K562 (cell line): ENCODE results near the gene CPSF2. TPM values are rescaled to one million over a fixed set of nuclear protein-coding genes. Genes with fewer than 3 reads are reported as not detected.
A peak's percentile ranks its signal among the peaks of the same experiment; 100 is the strongest.

Source experiments
- ARHGAP35 ChIP-seq: fragments of 450-650 bp; IDR thresholded peaks from 2 replicates; pipeline ENCODE4 v1.6.1; 2018; ENCODE audit not compliant: partially characterized antibody
- CAMTA2 ChIP-seq: fragments of 250-450 bp; sonication (Bioruptor Pico); conservative IDR thresholded peaks from 2 replicates; pipeline ENCODE4 v1.5.1; 2022
- E2F8 ChIP-seq: fragments of 450-650 bp; IDR thresholded peaks from 2 replicates; pipeline ENCODE4 v1.7.1; 2018; ENCODE audit warnings: mild to moderate bottlenecking, low read depth; ENCODE audit not compliant: partially characterized antibody
- HMGXB4 ChIP-seq: sonication (generic); formaldehyde crosslinking; IDR thresholded peaks from 2 replicates; pipeline ENCODE4 v1.8.1; 2023; ENCODE audit warnings: mild to moderate bottlenecking, missing genetic modification reagents
- ID3 ChIP-seq, 2 experiments: fragments of 250-450 bp in 1 of 2; fragments of 450-650 bp in 1 of 2; sonication (Bioruptor Pico) in 1 of 2; IDR thresholded peaks; 2 replicates each; pipeline versions ENCODE4 v1.6.1 to v1.8.0; 2016 to 2021; ENCODE audit warnings: mild to moderate bottlenecking in 2 of 2, moderate library complexity in 2 of 2, missing compliant biosample characterization in 1 of 2, missing genetic modification characterization in 1 of 2
- ILF3 ChIP-seq: fragments of 450-650 bp; IDR thresholded peaks from 2 replicates; pipeline ENCODE4 v1.6.1; 2018; ENCODE audit warnings: antibody characterized with exemption, mild to moderate bottlenecking, moderate library complexity, borderline replicate concordance
- KHSRP ChIP-seq: fragments of 450-650 bp; IDR thresholded peaks from 2 replicates; pipeline ENCODE4 v1.6.1; 2017
- MITF ChIP-seq: IDR thresholded peaks from 2 replicates; pipeline ENCODE4 v1.6.1; 2014; ENCODE audit warnings: antibody characterized with exemption
- MYC ChIP-seq, 2 experiments: fragments of 250-450 bp in 1 of 2; sonication (Bioruptor Pico) in 1 of 2; IDR thresholded peaks; 2 replicates each; pipeline versions ENCODE4 v1.5.1 to v1.6.1; 2012 to 2021; ENCODE audit warnings: low read depth in 2 of 2, borderline replicate concordance in 1 of 2, improper control_type of control experiment in 1 of 2, low read length in 1 of 2, mild to moderate bottlenecking in 1 of 2, moderate library complexity in 1 of 2
- MYNN ChIP-seq, 2 experiments: sonication (generic); formaldehyde crosslinking in 1 of 2; IDR thresholded peaks; 2 replicates each; pipeline versions ENCODE4 v1.5.0 to v1.6.1; 2016 to 2020; ENCODE audit warnings: antibody characterized with exemption in 1 of 2, missing genetic modification reagents in 1 of 2
- PCBP1 ChIP-seq: fragments of 200-400 bp; formaldehyde crosslinking; IDR thresholded peaks from 2 replicates; pipeline ENCODE4 v1.6.1; 2018; ENCODE audit warnings: mild to moderate bottlenecking, low read depth, low read length; ENCODE audit not compliant: poor library complexity, severe bottlenecking
- PPARD ChIP-seq: fragments of 250-450 bp; sonication (Bioruptor Pico); IDR thresholded peaks from 2 replicates; pipeline ENCODE4 v1.8.0; 2022; ENCODE audit warnings: inconsistent platforms, mild to moderate bottlenecking, moderate library complexity
- RBM39 ChIP-seq: fragments of 200-400 bp; formaldehyde crosslinking; optimal IDR thresholded peaks from 2 replicates; pipeline ENCODE3; 2018; ENCODE audit warnings: low read depth, low read length
- SAP30 ChIP-seq: fragments of 200-600 bp; sonication (generic); IDR thresholded peaks from 2 replicates; pipeline ENCODE4 v1.6.1; 2012; ENCODE audit warnings: borderline replicate concordance, low read depth, mild to moderate bottlenecking, moderate library complexity, low read length, control low read depth, inconsistent platforms; ENCODE audit not compliant: insufficient read depth, poor library complexity, severe bottlenecking
- SMARCA5 ChIP-seq: fragments of 450-650 bp; IDR thresholded peaks from 2 replicates; pipeline ENCODE4 v1.6.1; 2016
- TAL1 ChIP-seq: fragments of 450-650 bp; IDR thresholded peaks from 2 replicates; pipeline ENCODE4 v1.6.1; 2016; ENCODE audit warnings: mild to moderate bottlenecking
- U2AF2 ChIP-seq: fragments of 200-400 bp; formaldehyde crosslinking; optimal IDR thresholded peaks from 2 replicates; pipeline ENCODE3; 2017; ENCODE audit warnings: low read depth, mild to moderate bottlenecking, low read length
- ZBTB7A ChIP-seq: IDR thresholded peaks from 2 replicates; pipeline ENCODE4 v1.6.1; 2011; ENCODE audit warnings: low read depth, mild to moderate bottlenecking, low read length, moderate library complexity, borderline replicate concordance; ENCODE audit not compliant: control insufficient read depth
- ZFP36 ChIP-seq: fragments of 150-350 bp; IDR thresholded peaks from 2 replicates; pipeline ENCODE4 v1.6.1; 2018; ENCODE audit warnings: low read length, low read depth; ENCODE audit not compliant: partially characterized antibody
- ZNF707 ChIP-seq: fragments of 250-450 bp; sonication (Bioruptor Pico); conservative IDR thresholded peaks from 2 replicates; pipeline ENCODE4 v1.8.0; 2022; ENCODE audit warnings: inconsistent platforms, mild to moderate bottlenecking, moderate library complexity
- ZSCAN32 ChIP-seq: fragments of 450-650 bp; formaldehyde crosslinking; IDR thresholded peaks from 2 replicates; pipeline ENCODE4 v1.4.0; 2020; ENCODE audit warnings: mild to moderate bottlenecking, moderate library complexity
- polyA plus RNA-seq, 8 experiments: library from polyadenylated mRNA; depleted of rRNA in 4 of 8; stranded (reverse) in 5 of 8; unstranded in 3 of 8; fragments of >200 nt; fragmentation: Nextera tagmentation in 2 of 8; fragmentation: Illumina TruSeq in 1 of 8; extraction: Ambion mirVana in 2 of 8; extraction: Trizol in 1 of 8; gene quantifications; 2 replicates each; pipeline versions ENCODE4 v1.2.1 to v1.2.3, GENCODE V29; 2011 to 2014; ENCODE audit warnings: inconsistent platforms in 1 of 8, missing spikeins in 1 of 8
- total RNA-seq, 7 experiments: library from RNA; depleted of rRNA in 6 of 7; stranded (reverse); fragments of >200 nt in 6 of 7; fragmentation: Illumina TruSeq in 2 of 7; extraction: Trizol in 2 of 7; gene quantifications; 2 replicates each; pipeline versions ENCODE4 v1.2.1 to v1.2.3, GENCODE V29; 2011 to 2021; ENCODE audit warnings: low replicate concordance in 1 of 7

CPSF2 gene
- total and polyA plus RNA-seq, 9 of the 15 experiments (the other 6 are each of a cell fraction or from before 2014, with no cell fraction given), result 20.8 to 71.3 (median 49.0) TPM

- TF ChIP-seq MYNN (IDR thresholded peaks at IDR 0.05) (no peak), MYNN (CRISPR knock-in tag; IDR thresholded peaks at IDR 0.05) (no peak), ID3 (CRISPR knock-in tag; IDR thresholded peaks at IDR 0.05) (no peak), ID3 (tag; IDR thresholded peaks at IDR 0.05) (no peak), SAP30 (peak; percentile 72), KHSRP (no peak), ZNF707 (CRISPR knock-in tag) (no peak), ARHGAP35 (no peak), SMARCA5 (no peak), HMGXB4 (CRISPR knock-in tag) (no peak; the same call in 1 of the 2 replicates), ZBTB7A (no peak), MYC (IDR thresholded peaks at IDR 0.05; ENCODE audit: low read depth, low read length) (no peak), MYC (CRISPR knock-in tag; IDR thresholded peaks at IDR 0.05; ENCODE audit: borderline replicate concordance, low read depth) (no peak), ZFP36 (no peak), TAL1 (no peak), ILF3 (0 out of 2 replicates have a peak, but pooled peaks have one; percentile 32), ZSCAN32 (no peak), PPARD (CRISPR knock-in tag) (no peak), PCBP1 (peak; percentile 82), RBM39 (no peak), MITF (no peak), E2F8 (no peak), U2AF2 (no peak), CAMTA2 (CRISPR knock-in tag) (no peak)
Observed at GRCh38 chr14:92121670-92122350, at the start of gene CPSF2, which contains the start of gene NDUFB1 (continued).
